Measurements from ENCODE around the gene SMYD2.

The SMYD2 gene

GRCh38 chr1:214352838-214353237 is 71.9 kb downstream of the SMYD2 start:
- no peak overlapping the region for H3K4me3 ChIP-seq (ENCODE audit: low read depth, low read length)
- TF ChIP-seq, protein P1, sequence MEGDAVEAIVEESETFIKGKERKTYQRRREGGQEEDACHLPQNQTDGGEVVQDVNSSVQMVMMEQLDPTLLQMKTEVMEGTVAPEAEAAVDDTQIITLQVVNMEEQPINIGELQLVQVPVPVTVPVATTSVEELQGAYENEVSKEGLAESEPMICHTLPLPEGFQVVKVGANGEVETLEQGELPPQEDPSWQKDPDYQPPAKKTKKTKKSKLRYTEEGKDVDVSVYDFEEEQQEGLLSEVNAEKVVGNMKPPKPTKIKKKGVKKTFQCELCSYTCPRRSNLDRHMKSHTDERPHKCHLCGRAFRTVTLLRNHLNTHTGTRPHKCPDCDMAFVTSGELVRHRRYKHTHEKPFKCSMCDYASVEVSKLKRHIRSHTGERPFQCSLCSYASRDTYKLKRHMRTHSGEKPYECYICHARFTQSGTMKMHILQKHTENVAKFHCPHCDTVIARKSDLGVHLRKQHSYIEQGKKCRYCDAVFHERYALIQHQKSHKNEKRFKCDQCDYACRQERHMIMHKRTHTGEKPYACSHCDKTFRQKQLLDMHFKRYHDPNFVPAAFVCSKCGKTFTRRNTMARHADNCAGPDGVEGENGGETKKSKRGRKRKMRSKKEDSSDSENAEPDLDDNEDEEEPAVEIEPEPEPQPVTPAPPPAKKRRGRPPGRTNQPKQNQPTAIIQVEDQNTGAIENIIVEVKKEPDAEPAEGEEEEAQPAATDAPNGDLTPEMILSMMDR (IDR thresholded peaks at IDR 0.05; ENCODE audit: low read depth, low read length) = no peak
- in situ Hi-C loops (cut with HindIII; ENCODE audit: low sequenced_read_pairs) = no loop called here
- DNase-seq (ENCODE audit: low read depth, low spot score) = no peak

- in situ Hi-C loops (cut with HindIII; ENCODE audit: low sequenced_read_pairs) = no loop called here
- TF ChIP-seq, protein P1 (IDR thresholded peaks at IDR 0.05; ENCODE audit: low read depth, low read length) = no peak
- no peak for DNase-seq (ENCODE audit: low read depth, low spot score)
- no peak overlapping the region for H3K4me3 ChIP-seq (ENCODE audit: low read depth, low read length)
These were observed 73.6 kb downstream of the SMYD2 start for GRCh38 chr1:214354440-214355148.

DNA sequence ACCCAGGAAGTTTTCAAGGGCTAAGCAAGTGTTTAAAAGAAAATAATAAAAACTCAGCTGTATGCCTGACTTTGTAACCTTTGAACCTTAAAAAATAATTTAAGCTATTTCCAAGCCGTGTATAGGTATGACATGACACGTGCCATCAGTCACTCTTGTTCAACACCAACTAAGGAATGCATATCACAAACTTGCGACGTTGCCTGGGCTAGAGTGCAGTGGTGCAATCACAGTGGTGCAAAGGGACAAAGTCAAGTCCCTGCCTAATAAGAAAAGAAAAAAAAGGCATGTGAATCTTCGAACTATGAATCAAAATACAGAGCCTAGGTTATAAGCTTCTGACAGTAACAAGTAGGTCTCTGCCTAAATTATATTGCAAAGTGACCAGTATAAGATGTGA is 79.2 kb downstream of the SMYD2 start:
- in situ Hi-C loops (cut with HindIII; ENCODE audit: low sequenced_read_pairs) = no loop called here
- no peak overlapping the region for H3K4me3 ChIP-seq (ENCODE audit: low read depth, low read length)
- no peak for DNase-seq (ENCODE audit: low read depth, low spot score)
- TF ChIP-seq, protein P1 (IDR thresholded peaks at IDR 0.05; ENCODE audit: low read depth, low read length) = no peak

- no peak overlapping the region for H3K4me3 ChIP-seq (ENCODE audit: low read depth, low read length)
- no peak for DNase-seq (ENCODE audit: low read depth, low spot score)
- TF ChIP-seq, protein P1 (IDR thresholded peaks at IDR 0.05; ENCODE audit: low read depth, low read length) = no peak
- in situ Hi-C loops (cut with HindIII; ENCODE audit: low sequenced_read_pairs) = no loop called here
These were observed 79.7 kb downstream of the SMYD2 start for GRCh38 chr1:214360525-214361164.

- in situ Hi-C loops (cut with HindIII; ENCODE audit: low sequenced_read_pairs) = no loop called here
- H3K4me3 ChIP-seq (ENCODE audit: low read depth, low read length) = no peak overlapping the region
- TF ChIP-seq, protein P1 (IDR thresholded peaks at IDR 0.05; ENCODE audit: low read depth, low read length) = no peak
- DNase-seq (ENCODE audit: low read depth, low spot score) = no peak
These were observed 80.7 kb downstream of the SMYD2 start for GRCh38 chr1:214361636-214362035.

- TF ChIP-seq, protein P1 (IDR thresholded peaks at IDR 0.05; ENCODE audit: low read depth, low read length) = no peak
- no peak overlapping the region for H3K4me3 ChIP-seq (ENCODE audit: low read depth, low read length)
- in situ Hi-C loops (cut with HindIII; ENCODE audit: low sequenced_read_pairs) = no loop called here
- DNase-seq (ENCODE audit: low read depth, low spot score) = peak; percentile 58
These were observed 81.4 kb downstream of the SMYD2 start for GRCh38 chr1:214362188-214362882.

Measured in astrocyte of the spinal cord (primary cell).